IMR-90 (cell line): ENCODE data around the gene TNFRSF1A. TPM values are rescaled to one million over a fixed set of nuclear protein-coding genes. Genes with fewer than 3 reads are reported as not detected.
A peak's percentile ranks its signal among the peaks of the same experiment; 100 is the strongest.

ENCODE experiments used
- ATAC-seq: fragments of 200-7000 bp; cut with Tn5 transposase; 2 replicates; pipeline ENCODE4 v1.9.1; 2020; ENCODE audit warnings: low read depth, mild to moderate bottlenecking, moderate library complexity
- BruUV-seq: library from RNA; stranded (reverse); fragments of 400-500 nt; replicated peaks from 2 replicates; lab custom pipeline; 2021; lab: Mats Ljungman, UMichigan
- CTCF ChIA-PET: fragments of 300-600 bp; formaldehyde crosslinking; extraction: SDS; loops from one replicate; lab custom pipeline; 2021; ENCODE audit warnings: antibody characterized with exemption; lab: Yijun Ruan, JAX
- POLR2A ChIA-PET: fragments of 300-600 bp; sonication (Branson Sonifier 250); formaldehyde crosslinking; loops from one replicate; lab custom pipeline; 2022; ENCODE audit warnings: antibody characterized with exemption; ENCODE audit not compliant: unreplicated experiment; lab: Charles Lee
- DNase-seq: peaks from one replicate; pipeline ENCODE4 v3.0.0; 2013
- H2AFZ ChIP-seq: replicated peaks from 2 replicates; pipeline ENCODE3; 2013; ENCODE audit warnings: low read length, mild to moderate bottlenecking; ENCODE audit not compliant: poor library complexity
- H2AK5ac ChIP-seq: 2 replicates; pipeline ENCODE4 v1.6.1; 2013; ENCODE audit warnings: low read depth, low read length, inconsistent platforms
- H2AK9ac ChIP-seq: replicated peaks from 2 replicates; pipeline ENCODE3; 2013; ENCODE audit warnings: mild to moderate bottlenecking, low read depth, low read length, moderate library complexity; ENCODE audit not compliant: poor library complexity
- H2BK120ac ChIP-seq: 2 replicates; pipeline ENCODE4 v1.6.1; 2013; ENCODE audit warnings: low read depth, low read length, inconsistent platforms
- H2BK15ac ChIP-seq: 3 replicates; pipeline ENCODE4 v1.6.1; 2013; ENCODE audit warnings: low read depth, low read length, inconsistent platforms
- H2BK20ac ChIP-seq: 2 replicates; pipeline ENCODE4 v1.6.1; 2013; ENCODE audit warnings: low read depth, mild to moderate bottlenecking, inconsistent platforms, low read length, moderate library complexity
- H2BK5ac ChIP-seq: 2 replicates; pipeline ENCODE4 v1.6.1; 2013; ENCODE audit warnings: mild to moderate bottlenecking, low read depth, low read length, inconsistent platforms; ENCODE audit not compliant: poor library complexity, severe bottlenecking
- H3K14ac ChIP-seq: replicated peaks from 2 replicates; pipeline ENCODE4 v1.6.1; 2013; ENCODE audit warnings: low read depth, low read length, inconsistent platforms
- H3K18ac ChIP-seq: 2 replicates; pipeline ENCODE4 v1.6.1; 2013; ENCODE audit warnings: low read depth, low read length, control low read depth
- H3K23ac ChIP-seq: 2 replicates; pipeline ENCODE4 v1.6.1; 2013; ENCODE audit warnings: low read depth, low read length, inconsistent platforms
- H3K27ac ChIP-seq: 2 replicates; pipeline ENCODE4 v1.5.1; 2013; ENCODE audit warnings: mild to moderate bottlenecking, control low read depth, low read length; ENCODE audit not compliant: insufficient read depth
- H3K27me3 ChIP-seq: 2 replicates; pipeline ENCODE4 v1.6.1; 2013; ENCODE audit warnings: low read length; ENCODE audit not compliant: control insufficient read depth, insufficient read depth
- H3K36me3 ChIP-seq: 2 replicates; pipeline ENCODE4 v1.6.1; 2013; ENCODE audit warnings: low read length, mixed read lengths; ENCODE audit not compliant: control insufficient read depth, insufficient read depth
- H3K4ac ChIP-seq: 2 replicates; pipeline ENCODE4 v1.6.1; 2013; ENCODE audit warnings: low read depth, low read length, inconsistent platforms
- H3K4me1 ChIP-seq: 2 replicates; pipeline ENCODE4 v1.6.1; 2013; ENCODE audit warnings: low read length, mixed read lengths; ENCODE audit not compliant: control insufficient read depth, insufficient read depth
- H3K4me2 ChIP-seq: 2 replicates; pipeline ENCODE4 v1.6.1; 2013; ENCODE audit warnings: low read depth, mild to moderate bottlenecking, control low read depth, low read length, moderate library complexity
- H3K4me3 ChIP-seq: 2 replicates; pipeline ENCODE4 v1.5.1; 2013; ENCODE audit warnings: low read depth, mild to moderate bottlenecking, control low read depth, low read length, moderate library complexity; ENCODE audit not compliant: insufficient read depth
- H3K56ac ChIP-seq: 2 replicates; pipeline ENCODE4 v1.6.1; 2013; ENCODE audit warnings: low read length, inconsistent platforms; ENCODE audit not compliant: insufficient read depth; ENCODE audit errors: extremely low read depth
- H3K79me1 ChIP-seq, 2 experiments: 2 replicates each; pipeline ENCODE4 v1.6.1; 2013; ENCODE audit warnings: low read length in 2 of 2, inconsistent platforms in 1 of 2, low read depth in 1 of 2
- H3K9ac ChIP-seq: 2 replicates; pipeline ENCODE4 v1.6.1; 2013; ENCODE audit warnings: low read depth, low read length, control low read depth
- H3K9me1 ChIP-seq: 2 replicates; pipeline ENCODE4 v1.6.1; 2013; ENCODE audit warnings: low read length, inconsistent platforms; ENCODE audit not compliant: insufficient read depth
- H3K9me3 ChIP-seq: 2 replicates; pipeline ENCODE4 v1.6.1; 2013; ENCODE audit warnings: low read length; ENCODE audit not compliant: control insufficient read depth, insufficient read depth
- H4K20me1 ChIP-seq: 2 replicates; pipeline ENCODE4 v1.6.1; 2013; ENCODE audit warnings: low read length, inconsistent platforms; ENCODE audit not compliant: insufficient read depth
- H4K5ac ChIP-seq: 2 replicates; pipeline ENCODE4 v1.6.1; 2013; ENCODE audit warnings: mild to moderate bottlenecking, low read depth, low read length, control low read depth
- H4K8ac ChIP-seq, 2 experiments: 2 replicates each; pipeline ENCODE4 v1.6.1; 2013; ENCODE audit warnings: low read depth in 2 of 2, low read length in 2 of 2, control low read depth in 1 of 2, inconsistent platforms in 1 of 2
- H4K91ac ChIP-seq: 2 replicates; pipeline ENCODE4 v1.6.1; 2013; ENCODE audit warnings: low read depth, low read length, inconsistent platforms; ENCODE audit not compliant: insufficient read depth
- CEBPB ChIP-seq: IDR thresholded peaks from 2 replicates; pipeline ENCODE4 v1.6.1; 2012; ENCODE audit warnings: low read depth, low read length, improper control_type of control experiment
- CHD1 ChIP-seq: IDR thresholded peaks from 2 replicates; pipeline ENCODE4 v1.6.1; 2012; ENCODE audit warnings: low read depth, low read length, improper control_type of control experiment
- FOS ChIP-seq: fragments of 150-350 bp; IDR thresholded peaks from 2 replicates; pipeline ENCODE4 v1.6.1; 2016; ENCODE audit warnings: low read depth, low read length
- MAZ ChIP-seq: IDR thresholded peaks from 2 replicates; pipeline ENCODE4 v1.6.1; 2012; ENCODE audit warnings: low read depth, mild to moderate bottlenecking, low read length, improper control_type of control experiment, moderate library complexity, borderline replicate concordance
- NFE2L2 ChIP-seq: fragments of 150-350 bp; IDR thresholded peaks from 2 replicates; pipeline ENCODE4 v1.6.1; 2016; ENCODE audit warnings: low read depth, mild to moderate bottlenecking, low read length
- POLR2A ChIP-seq: IDR thresholded peaks from 2 replicates; pipeline ENCODE4 v1.6.1; 2012; ENCODE audit warnings: mild to moderate bottlenecking, low read depth, low read length
- RFX5 ChIP-seq: IDR thresholded peaks from 2 replicates; pipeline ENCODE4 v1.8.0; 2012; ENCODE audit warnings: low read depth, mild to moderate bottlenecking, low read length, moderate library complexity
- SMC3 ChIP-seq: fragments of 150-350 bp; IDR thresholded peaks from 2 replicates; pipeline ENCODE4 v1.6.1; 2016; ENCODE audit warnings: low read depth, mild to moderate bottlenecking, antibody characterized with exemption, low read length, moderate library complexity
- WGBS, 2 experiments: methylation state at CpG; one replicate each; pipeline versions ENCODE4 v1.1.5 to v1.1.7; 2013; ENCODE audit warnings: missing lambda C conversion rate in 2 of 2; ENCODE audit not compliant: insufficient read length in 1 of 2; ENCODE audit errors: extremely low coverage in 2 of 2; 5-methylcytosine and 5-hydroxymethylcytosine counted together
- dilution Hi-C: fragments of 300-500 bp; cut with HindIII; formaldehyde crosslinking; loops from one replicate; pipeline ENCODE4 v1.14.3; 2018; ENCODE audit warnings: low sequenced_read_pairs; ENCODE audit not compliant: unreplicated experiment
- in situ Hi-C: fragments of 300-500 bp; cut with MboI; formaldehyde crosslinking; loops from 3 replicates; pipeline ENCODE4 v1.14.3; 2019; ENCODE audit warnings: low sequenced_read_pairs, inconsistent platforms, mixed read lengths
- intact Hi-C: fragments of 100-400 bp; cut with micrococcal nuclease; formaldehyde crosslinking; loops from 2 replicates; pipeline ENCODE4 v1.10.0; 2022
- polyA plus RNA-seq, 3 experiments: library from polyadenylated mRNA; depleted of rRNA; stranded (reverse); fragments of >200 nt; gene quantifications; 2 replicates each; pipeline ENCODE4 v1.2.3, GENCODE V29; 2012; ENCODE audit warnings: low replicate concordance in 1 of 3
- total RNA-seq: library from RNA; depleted of rRNA; stranded (reverse); fragments of >200 nt; gene quantifications from 2 replicates; pipeline ENCODE4 v1.2.3, GENCODE V29; 2012

TNFRSF1A gene
- total and polyA plus RNA-seq, 2 of the 4 experiments (the other 2 are of a cell fraction), result 79.6 to 136 TPM

GRCh38 chr12:6341417-6342139, at the start of gene TNFRSF1A (continued):
- no peak for TF ChIP-seq RFX5
- peak; percentile 99 for TF ChIP-seq CEBPB
- TF ChIP-seq NFE2L2, result no peak; the same call in 1 of the 2 replicates
- TF ChIP-seq FOS, result no peak
- TF ChIP-seq MAZ, result peak; percentile 85

GRCh38 chr12:6391013-6391412, 49.1 kb upstream of the TNFRSF1A start:
- no peak overlapping the region for H2AK9ac ChIP-seq
- H3K14ac ChIP-seq, result no peak overlapping the region
- no peak overlapping the region for H2BK15ac ChIP-seq
- no peak overlapping the region for H4K5ac ChIP-seq
- 100% methylated on average over 1 of the region's 17 CpGs; no CpG with 5 or more reads in 1 of the 2 experiments for WGBS, 2 experiments
- in situ Hi-C loops (no loop called here), dilution Hi-C loops (no loop called here), intact Hi-C loops (no loop called here)
- BruUV-seq, result TSS peak; percentile 88
- peaks cover 2% of the 10 kb centered on the region; the same call in 1 of the 2 replicates for H3K4me1 ChIP-seq
- ChIA-PET CTCF (no interaction called here), POLR2A (no interaction called here)
- no peak overlapping the region for H3K27ac ChIP-seq
- H3K9me3 ChIP-seq, result no peaks in the 10 kb centered on the region
- no peak overlapping the region for H3K18ac ChIP-seq
- ATAC-seq (no peak), DNase-seq (no peak)
- no peak overlapping the region for H2AFZ ChIP-seq
- H4K91ac ChIP-seq, result no peak overlapping the region
- H4K20me1 ChIP-seq, result 0 out of 2 replicates have a peak, but pooled peaks cover 3% of the 10 kb centered on the region
- no peak overlapping the region for H3K4me3 ChIP-seq
- peaks cover 59% of the 10 kb centered on the region for H3K36me3 ChIP-seq
- no peak overlapping the region for H4K8ac ChIP-seq
- no peak overlapping the region for H2AK5ac ChIP-seq
- no peak overlapping the region for H3K9ac ChIP-seq
- TF ChIP-seq SMC3 (no peak), MAZ (no peak), CHD1 (no peak), RFX5 (no peak), NFE2L2 (no peak), POLR2A (no peak), FOS (no peak)
- no peak overlapping the region for H3K23ac ChIP-seq
- H2BK5ac ChIP-seq, result no peak overlapping the region
- H3K79me1 ChIP-seq, result peaks cover 7 to 31% of the 10 kb centered on the region in 2 experiments; a peak in 2 of 4 replicates
- no peak overlapping the region for H2BK20ac ChIP-seq
- no peak overlapping the region for H3K4me2 ChIP-seq
- no peaks in the 10 kb centered on the region for H3K27me3 ChIP-seq
- peaks cover 19% of the 10 kb centered on the region; the same call in 1 of the 2 replicates for H3K9me1 ChIP-seq
- H3K4ac ChIP-seq, result no peak overlapping the region
- H3K56ac ChIP-seq, result no peak overlapping the region
- H2BK120ac ChIP-seq, result no peak overlapping the region
